Measurements from ENCODE around the gene ANXA1. TPM values are rescaled to one million over a fixed set of nuclear protein-coding genes. Genes with fewer than 3 reads are reported as not detected.

The ANXA1 gene
- total RNA-seq, 1 experiment from 2014 or later, result 72.0 TPM

- Histone ChIP-seq H3K27me3 (ENCODE audit: control insufficient read depth, insufficient read depth, low read length) (no peaks in the 10 kb centered on the region; the same call in 1 of the 2 replicates), H3K9me3 (ENCODE audit: control insufficient read depth, insufficient read depth, low read depth, low read length) (no peaks in the 10 kb centered on the region), H3K36me3 (ENCODE audit: control insufficient read depth, insufficient read depth, low read length) (no peaks in the 10 kb centered on the region), H3K4me1 (ENCODE audit: control insufficient read depth, insufficient read depth, low read length) (no peaks in the 10 kb centered on the region), H3K4me3 (ENCODE audit: low read depth in 2 of 2, low read length in 2 of 2) (no peak overlapping the region), H3K27ac (ENCODE audit: low read length) (no peak overlapping the region)
- DNase-seq (ENCODE audit: low read depth, low spot score) (no peak), ATAC-seq (no peak)
- CTCF ChIA-PET, result no interaction called here
- BruUV-seq (replicated peaks), result no TSS peak
- in situ Hi-C loops (cut with HindIII; ENCODE audit: low pct_unique_long_range_greater_than_20kb, low sequenced_read_pairs) (no loop called here), intact Hi-C loops (cut with micrococcal nuclease; ENCODE audit: unreplicated experiment) (loop anchor here (10.0 kb wide), 1 partner anchor 1370 kb away; no protein-coding TSS in a partner anchor)
- TF ChIP-seq SIN3A (IDR thresholded peaks at IDR 0.05; ENCODE audit: borderline replicate concordance, insufficient read depth, low read depth, low read length), result no peak
- TF ChIP-seq TCF7L2 (IDR thresholded peaks at IDR 0.05; ENCODE audit: low read depth, low read length), result no peak
- no peak for TF ChIP-seq POLR2AphosphoS5 (IDR thresholded peaks at IDR 0.05; ENCODE audit: low read depth, low read length)
- TF ChIP-seq, protein P1, sequence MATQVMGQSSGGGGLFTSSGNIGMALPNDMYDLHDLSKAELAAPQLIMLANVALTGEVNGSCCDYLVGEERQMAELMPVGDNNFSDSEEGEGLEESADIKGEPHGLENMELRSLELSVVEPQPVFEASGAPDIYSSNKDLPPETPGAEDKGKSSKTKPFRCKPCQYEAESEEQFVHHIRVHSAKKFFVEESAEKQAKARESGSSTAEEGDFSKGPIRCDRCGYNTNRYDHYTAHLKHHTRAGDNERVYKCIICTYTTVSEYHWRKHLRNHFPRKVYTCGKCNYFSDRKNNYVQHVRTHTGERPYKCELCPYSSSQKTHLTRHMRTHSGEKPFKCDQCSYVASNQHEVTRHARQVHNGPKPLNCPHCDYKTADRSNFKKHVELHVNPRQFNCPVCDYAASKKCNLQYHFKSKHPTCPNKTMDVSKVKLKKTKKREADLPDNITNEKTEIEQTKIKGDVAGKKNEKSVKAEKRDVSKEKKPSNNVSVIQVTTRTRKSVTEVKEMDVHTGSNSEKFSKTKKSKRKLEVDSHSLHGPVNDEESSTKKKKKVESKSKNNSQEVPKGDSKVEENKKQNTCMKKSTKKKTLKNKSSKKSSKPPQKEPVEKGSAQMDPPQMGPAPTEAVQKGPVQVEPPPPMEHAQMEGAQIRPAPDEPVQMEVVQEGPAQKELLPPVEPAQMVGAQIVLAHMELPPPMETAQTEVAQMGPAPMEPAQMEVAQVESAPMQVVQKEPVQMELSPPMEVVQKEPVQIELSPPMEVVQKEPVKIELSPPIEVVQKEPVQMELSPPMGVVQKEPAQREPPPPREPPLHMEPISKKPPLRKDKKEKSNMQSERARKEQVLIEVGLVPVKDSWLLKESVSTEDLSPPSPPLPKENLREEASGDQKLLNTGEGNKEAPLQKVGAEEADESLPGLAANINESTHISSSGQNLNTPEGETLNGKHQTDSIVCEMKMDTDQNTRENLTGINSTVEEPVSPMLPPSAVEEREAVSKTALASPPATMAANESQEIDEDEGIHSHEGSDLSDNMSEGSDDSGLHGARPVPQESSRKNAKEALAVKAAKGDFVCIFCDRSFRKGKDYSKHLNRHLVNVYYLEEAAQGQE (IDR thresholded peaks at IDR 0.05; ENCODE audit: insufficient read depth in 1 of 2, low read depth in 2 of 2, low read length in 1 of 2), result no peak
- TF ChIP-seq, protein P2, sequence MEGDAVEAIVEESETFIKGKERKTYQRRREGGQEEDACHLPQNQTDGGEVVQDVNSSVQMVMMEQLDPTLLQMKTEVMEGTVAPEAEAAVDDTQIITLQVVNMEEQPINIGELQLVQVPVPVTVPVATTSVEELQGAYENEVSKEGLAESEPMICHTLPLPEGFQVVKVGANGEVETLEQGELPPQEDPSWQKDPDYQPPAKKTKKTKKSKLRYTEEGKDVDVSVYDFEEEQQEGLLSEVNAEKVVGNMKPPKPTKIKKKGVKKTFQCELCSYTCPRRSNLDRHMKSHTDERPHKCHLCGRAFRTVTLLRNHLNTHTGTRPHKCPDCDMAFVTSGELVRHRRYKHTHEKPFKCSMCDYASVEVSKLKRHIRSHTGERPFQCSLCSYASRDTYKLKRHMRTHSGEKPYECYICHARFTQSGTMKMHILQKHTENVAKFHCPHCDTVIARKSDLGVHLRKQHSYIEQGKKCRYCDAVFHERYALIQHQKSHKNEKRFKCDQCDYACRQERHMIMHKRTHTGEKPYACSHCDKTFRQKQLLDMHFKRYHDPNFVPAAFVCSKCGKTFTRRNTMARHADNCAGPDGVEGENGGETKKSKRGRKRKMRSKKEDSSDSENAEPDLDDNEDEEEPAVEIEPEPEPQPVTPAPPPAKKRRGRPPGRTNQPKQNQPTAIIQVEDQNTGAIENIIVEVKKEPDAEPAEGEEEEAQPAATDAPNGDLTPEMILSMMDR (IDR thresholded peaks at IDR 0.05), result no peak
- POLR2A ChIA-PET, result no interaction called here
Measured at GRCh38 chr9:73204936-73205335, 53.3 kb downstream of the ANXA1 start.

DNA sequence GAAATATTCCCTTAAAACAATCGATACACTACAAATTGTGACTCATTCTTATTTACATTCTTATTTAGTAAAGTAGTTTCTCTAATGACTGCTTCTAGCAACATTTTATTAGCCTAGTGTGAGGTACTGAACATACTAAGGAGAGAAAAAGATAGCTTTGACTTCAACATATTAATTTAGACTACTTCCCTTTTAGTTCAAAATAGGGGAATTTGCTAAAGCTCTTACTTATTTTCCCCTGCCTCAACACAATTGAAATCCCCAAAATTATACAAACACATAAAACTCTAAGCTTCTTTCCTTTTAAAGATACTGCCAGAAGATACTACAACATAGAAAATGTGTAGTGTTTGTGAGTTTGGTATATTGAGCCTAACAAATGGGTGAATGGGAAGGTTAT is 55.2 kb downstream of the ANXA1 start:
- in situ Hi-C loops (cut with HindIII; ENCODE audit: low pct_unique_long_range_greater_than_20kb, low sequenced_read_pairs) (no loop called here), intact Hi-C loops (cut with micrococcal nuclease; ENCODE audit: unreplicated experiment) (loop anchor here (10.0 kb wide), 1 partner anchor 1368 kb away; no protein-coding TSS in a partner anchor)
- no TSS peak for BruUV-seq (replicated peaks)
- CTCF ChIA-PET, result no interaction called here
- POLR2A ChIA-PET, result no interaction called here
- ATAC-seq, result no peak
- no peaks in the 10 kb centered on the region for H3K9me3 ChIP-seq (ENCODE audit: control insufficient read depth, insufficient read depth, low read depth, low read length)
- no peaks in the 10 kb centered on the region for H3K36me3 ChIP-seq (ENCODE audit: control insufficient read depth, insufficient read depth, low read length)
- TF ChIP-seq, protein P2 (IDR thresholded peaks at IDR 0.05), result no peak
- no peak for TF ChIP-seq SIN3A (IDR thresholded peaks at IDR 0.05; ENCODE audit: borderline replicate concordance, insufficient read depth, low read depth, low read length)
- TF ChIP-seq, protein P1 (IDR thresholded peaks at IDR 0.05; ENCODE audit: insufficient read depth in 1 of 2, low read depth in 2 of 2, low read length in 1 of 2), result no peak
- TF ChIP-seq POLR2AphosphoS5 (IDR thresholded peaks at IDR 0.05; ENCODE audit: low read depth, low read length), result no peak
- TF ChIP-seq TCF7L2 (IDR thresholded peaks at IDR 0.05; ENCODE audit: low read depth, low read length), result no peak
- H3K27me3 ChIP-seq (ENCODE audit: control insufficient read depth, insufficient read depth, low read length), result no peaks in the 10 kb centered on the region; the same call in 1 of the 2 replicates
- no peak overlapping the region for H3K27ac ChIP-seq (ENCODE audit: low read length)
- no peak overlapping the region for H3K4me3 ChIP-seq (ENCODE audit: low read depth in 2 of 2, low read length in 2 of 2)
- H3K4me1 ChIP-seq (ENCODE audit: control insufficient read depth, insufficient read depth, low read length), result no peaks in the 10 kb centered on the region
- no peak for DNase-seq (ENCODE audit: low read depth, low spot score)

Measured in Panc1 (cell line).